ENCODE data around the gene PCDHGA2. TPM values are rescaled to one million over a fixed set of nuclear protein-coding genes. Genes with fewer than 3 reads are reported as not detected.
A peak's percentile ranks its signal among the peaks of the same experiment; 100 is the strongest.
"Not testable (repeated sequence)": the region's sequence is repeated elsewhere in the genome, so short reads cannot be mapped to it uniquely, and the experiment has no call there.

Gene PCDHGA2
- polyA plus RNA-seq, 2 of the 4 experiments (the other 2 are of a cell fraction) = 0.58 to 1.7 TPM

DNA sequence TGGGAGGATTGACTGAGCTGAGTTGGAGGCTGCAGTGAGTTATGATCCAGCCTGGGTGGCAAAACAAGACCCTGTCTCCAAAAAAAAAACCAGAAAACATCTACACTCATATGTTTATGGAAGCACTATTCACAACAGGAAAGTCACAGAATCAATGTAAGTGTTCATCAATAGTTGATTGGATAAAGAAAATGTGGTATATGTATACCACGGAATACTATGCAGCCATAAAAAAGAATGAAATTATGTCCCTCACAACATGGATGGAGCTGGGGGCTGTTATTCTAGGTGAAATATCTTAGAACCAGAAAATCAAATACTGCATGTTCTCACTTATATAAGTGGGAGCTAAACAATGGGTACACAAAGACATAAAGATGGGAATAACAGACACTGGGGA, 31.9 kb upstream of the PCDHGA2 start:
- Histone ChIP-seq H3K9me3 (peaks cover 56% of the 10 kb centered on the region), H3K4me3 (no peak overlapping the region), H3K27ac (no peak overlapping the region), H3K4me2 (no peak overlapping the region), H3K4me1 (no peaks in the 10 kb centered on the region)
- ChIA-PET CTCF (interaction anchor here (0.6 to 1.3 kb wide), 3 partner anchors 24 to 258 kb away, joined by 3 read pairs; partner anchors contain the start of gene PCDHB2), POLR2A (no interaction called here)
- ATAC-seq = no peak
- TF ChIP-seq FOXS1 (CRISPR knock-in tag; IDR thresholded peaks at IDR 0.05) (no peak), ESRRA (IDR thresholded peaks at IDR 0.05; ENCODE audit: borderline replicate concordance, low read length) (no peak), SREBF2 (IDR thresholded peaks at IDR 0.05) (no peak), TP53 (CRISPR knock-in tag; IDR thresholded peaks at IDR 0.05) (no peak), EHF (CRISPR knock-in tag; IDR thresholded peaks at IDR 0.05) (no peak), MYC (IDR thresholded peaks at IDR 0.05; ENCODE audit: borderline replicate concordance, low read length) (no peak), EP300 (IDR thresholded peaks at IDR 0.05) (no peak), HDAC2 (IDR thresholded peaks at IDR 0.05) (no peak)
- TF ChIP-seq, protein P1, sequence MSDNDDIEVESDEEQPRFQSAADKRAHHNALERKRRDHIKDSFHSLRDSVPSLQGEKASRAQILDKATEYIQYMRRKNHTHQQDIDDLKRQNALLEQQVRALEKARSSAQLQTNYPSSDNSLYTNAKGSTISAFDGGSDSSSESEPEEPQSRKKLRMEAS (IDR thresholded peaks at IDR 0.05) = no peak
- 100% methylated on average over 1 of the region's 1 CpG for WGBS (ENCODE audit: missing lambda C conversion rate)
- FAIRE-seq = no peak
- DNase-seq (ENCODE audit: low read depth in 1 of 2, low spot score in 1 of 2) = no peak

DNA sequence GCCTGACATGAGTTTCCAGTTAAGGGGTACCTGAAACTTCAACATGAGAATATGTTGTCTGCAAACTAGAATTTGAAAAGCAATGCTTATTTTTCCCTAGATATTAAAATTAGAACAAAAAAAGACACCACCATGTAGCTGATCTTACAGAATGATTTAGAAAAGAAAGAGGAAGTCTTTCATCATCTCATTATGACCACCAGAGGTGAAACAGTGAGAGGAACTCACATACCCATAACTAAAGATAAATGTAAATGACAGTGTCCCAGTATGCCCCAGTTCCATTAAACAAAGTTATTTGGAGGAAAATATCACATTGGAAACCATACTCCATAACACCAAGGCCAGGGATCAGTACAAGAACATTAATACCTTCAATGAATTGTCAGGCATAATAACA, 24.8 kb upstream of the PCDHGA2 start:
- Histone ChIP-seq H3K4me3 (no peak overlapping the region), H3K4me1 (no peaks in the 10 kb centered on the region), H3K4me2 (no peak overlapping the region), H3K9me3 (peaks cover 72% of the 10 kb centered on the region), H3K27ac (no peak overlapping the region)
- ChIA-PET CTCF (no interaction called here), POLR2A (no interaction called here)
- no peak for DNase-seq (ENCODE audit: low read depth in 1 of 2, low spot score in 1 of 2)
- no peak for TF ChIP-seq TP53 (CRISPR knock-in tag; IDR thresholded peaks at IDR 0.05)
- no peak for TF ChIP-seq ZSCAN20 (CRISPR knock-in tag; IDR thresholded peaks at IDR 0.05)
- no peak for TF ChIP-seq MAFK (IDR thresholded peaks at IDR 0.05; ENCODE audit: partially characterized antibody)
- no peak for ATAC-seq
- no peak for FAIRE-seq

DNA sequence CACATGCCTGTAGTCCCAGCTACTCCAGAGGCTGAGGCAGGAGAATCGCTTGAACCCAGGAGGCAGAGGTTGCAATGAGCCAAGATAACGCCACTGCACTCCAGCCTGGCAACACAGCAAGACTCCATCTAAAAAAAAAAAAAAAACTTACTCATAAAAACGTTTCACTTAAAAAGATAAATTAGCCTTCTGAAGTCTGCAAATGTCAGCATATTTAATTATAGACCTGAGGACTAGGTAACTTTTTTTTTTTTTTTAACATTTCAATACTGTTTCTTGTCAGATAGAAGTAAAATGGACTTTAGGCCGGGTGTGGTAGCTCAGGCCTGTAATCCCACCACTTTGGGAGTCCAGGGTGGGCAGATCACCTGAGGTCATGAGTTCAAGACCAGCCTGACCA, 21.6 kb upstream of the PCDHGA2 start:
- H3K4me3 ChIP-seq; H3K4me2 ChIP-seq; DNase-seq (ENCODE audit: low read depth in 1 of 2, low spot score in 1 of 2); FAIRE-seq; ATAC-seq; CTCF ChIA-PET; H3K4me1 ChIP-seq; H3K27ac ChIP-seq: not testable (repeated sequence)
- peaks cover 88% of the 10 kb centered on the region for H3K9me3 ChIP-seq
- POLR2A ChIA-PET = interaction anchor here (0.7 kb wide), 1 partner anchor 250 kb away, joined by 4 read pairs; no protein-coding TSS in a partner anchor
- peak; percentile 51 for TF ChIP-seq MAFK (IDR thresholded peaks at IDR 0.05; ENCODE audit: partially characterized antibody)
- WGBS (ENCODE audit: missing lambda C conversion rate) = 74% methylated on average over 4 of the region's 4 CpGs

DNA sequence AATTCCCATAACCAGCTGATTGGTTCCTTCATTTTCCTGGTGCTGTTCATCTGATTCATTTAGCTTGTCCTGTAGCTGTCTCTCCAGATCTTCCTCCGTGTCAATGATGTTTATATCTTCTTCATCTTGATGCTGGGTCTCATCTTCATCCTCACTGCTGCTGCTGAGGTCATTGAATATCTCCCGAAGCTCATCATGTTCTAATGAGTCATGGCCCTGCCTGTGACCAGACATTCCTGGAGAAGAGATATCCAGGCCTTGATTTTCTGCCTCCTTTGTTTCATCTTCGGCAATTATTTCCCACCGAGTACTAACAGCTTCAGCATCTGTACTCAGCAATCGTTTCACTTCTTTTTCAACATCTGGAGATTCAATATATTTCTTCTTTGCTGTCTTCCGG, 19.4 kb upstream of the PCDHGA2 start:
- no peaks in the 10 kb centered on the region for H3K4me1 ChIP-seq
- H3K4me3 ChIP-seq = peak overlapping the region; percentile 68; the same call in 2 of the 3 replicates
- no peak overlapping the region for H3K4me2 ChIP-seq
- peaks cover 83% of the 10 kb centered on the region for H3K9me3 ChIP-seq
- H3K27ac ChIP-seq = no peak overlapping the region
- DNase-seq (ENCODE audit: low read depth in 1 of 2, low spot score in 1 of 2) (no peak), FAIRE-seq (no peak), ATAC-seq (no peak)
- WGBS (ENCODE audit: missing lambda C conversion rate) = 83% methylated on average over 6 of the region's 6 CpGs
- TF ChIP-seq, protein P2, sequence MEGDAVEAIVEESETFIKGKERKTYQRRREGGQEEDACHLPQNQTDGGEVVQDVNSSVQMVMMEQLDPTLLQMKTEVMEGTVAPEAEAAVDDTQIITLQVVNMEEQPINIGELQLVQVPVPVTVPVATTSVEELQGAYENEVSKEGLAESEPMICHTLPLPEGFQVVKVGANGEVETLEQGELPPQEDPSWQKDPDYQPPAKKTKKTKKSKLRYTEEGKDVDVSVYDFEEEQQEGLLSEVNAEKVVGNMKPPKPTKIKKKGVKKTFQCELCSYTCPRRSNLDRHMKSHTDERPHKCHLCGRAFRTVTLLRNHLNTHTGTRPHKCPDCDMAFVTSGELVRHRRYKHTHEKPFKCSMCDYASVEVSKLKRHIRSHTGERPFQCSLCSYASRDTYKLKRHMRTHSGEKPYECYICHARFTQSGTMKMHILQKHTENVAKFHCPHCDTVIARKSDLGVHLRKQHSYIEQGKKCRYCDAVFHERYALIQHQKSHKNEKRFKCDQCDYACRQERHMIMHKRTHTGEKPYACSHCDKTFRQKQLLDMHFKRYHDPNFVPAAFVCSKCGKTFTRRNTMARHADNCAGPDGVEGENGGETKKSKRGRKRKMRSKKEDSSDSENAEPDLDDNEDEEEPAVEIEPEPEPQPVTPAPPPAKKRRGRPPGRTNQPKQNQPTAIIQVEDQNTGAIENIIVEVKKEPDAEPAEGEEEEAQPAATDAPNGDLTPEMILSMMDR (IDR thresholded peaks at IDR 0.05) = no peak
- TF ChIP-seq ZSCAN20 (CRISPR knock-in tag; IDR thresholded peaks at IDR 0.05) (no peak), EHMT2 (IDR thresholded peaks at IDR 0.05; ENCODE audit: low read depth) (no peak), NFE2L2 (conservative IDR thresholded peaks at IDR 0.05; ENCODE audit: low read length) (no peak), ZNF302 (CRISPR knock-in tag; IDR thresholded peaks at IDR 0.05) (no peak), JUNB (IDR thresholded peaks at IDR 0.05) (no peak), BHLHE40 (IDR thresholded peaks at IDR 0.05; ENCODE audit: low read depth, low read length) (no peak), MAFK (IDR thresholded peaks at IDR 0.05; ENCODE audit: partially characterized antibody) (no peak), CBX8 (IDR thresholded peaks at IDR 0.05) (no peak), EP300 (IDR thresholded peaks at IDR 0.05) (no peak)
- TF ChIP-seq, protein P1 (IDR thresholded peaks at IDR 0.05) = no peak
- TF ChIP-seq, protein P3, sequence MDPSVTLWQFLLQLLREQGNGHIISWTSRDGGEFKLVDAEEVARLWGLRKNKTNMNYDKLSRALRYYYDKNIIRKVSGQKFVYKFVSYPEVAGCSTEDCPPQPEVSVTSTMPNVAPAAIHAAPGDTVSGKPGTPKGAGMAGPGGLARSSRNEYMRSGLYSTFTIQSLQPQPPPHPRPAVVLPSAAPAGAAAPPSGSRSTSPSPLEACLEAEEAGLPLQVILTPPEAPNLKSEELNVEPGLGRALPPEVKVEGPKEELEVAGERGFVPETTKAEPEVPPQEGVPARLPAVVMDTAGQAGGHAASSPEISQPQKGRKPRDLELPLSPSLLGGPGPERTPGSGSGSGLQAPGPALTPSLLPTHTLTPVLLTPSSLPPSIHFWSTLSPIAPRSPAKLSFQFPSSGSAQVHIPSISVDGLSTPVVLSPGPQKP (IDR thresholded peaks at IDR 0.05; ENCODE audit: low read depth, low read length) = no peak
- TF ChIP-seq, protein P4, sequence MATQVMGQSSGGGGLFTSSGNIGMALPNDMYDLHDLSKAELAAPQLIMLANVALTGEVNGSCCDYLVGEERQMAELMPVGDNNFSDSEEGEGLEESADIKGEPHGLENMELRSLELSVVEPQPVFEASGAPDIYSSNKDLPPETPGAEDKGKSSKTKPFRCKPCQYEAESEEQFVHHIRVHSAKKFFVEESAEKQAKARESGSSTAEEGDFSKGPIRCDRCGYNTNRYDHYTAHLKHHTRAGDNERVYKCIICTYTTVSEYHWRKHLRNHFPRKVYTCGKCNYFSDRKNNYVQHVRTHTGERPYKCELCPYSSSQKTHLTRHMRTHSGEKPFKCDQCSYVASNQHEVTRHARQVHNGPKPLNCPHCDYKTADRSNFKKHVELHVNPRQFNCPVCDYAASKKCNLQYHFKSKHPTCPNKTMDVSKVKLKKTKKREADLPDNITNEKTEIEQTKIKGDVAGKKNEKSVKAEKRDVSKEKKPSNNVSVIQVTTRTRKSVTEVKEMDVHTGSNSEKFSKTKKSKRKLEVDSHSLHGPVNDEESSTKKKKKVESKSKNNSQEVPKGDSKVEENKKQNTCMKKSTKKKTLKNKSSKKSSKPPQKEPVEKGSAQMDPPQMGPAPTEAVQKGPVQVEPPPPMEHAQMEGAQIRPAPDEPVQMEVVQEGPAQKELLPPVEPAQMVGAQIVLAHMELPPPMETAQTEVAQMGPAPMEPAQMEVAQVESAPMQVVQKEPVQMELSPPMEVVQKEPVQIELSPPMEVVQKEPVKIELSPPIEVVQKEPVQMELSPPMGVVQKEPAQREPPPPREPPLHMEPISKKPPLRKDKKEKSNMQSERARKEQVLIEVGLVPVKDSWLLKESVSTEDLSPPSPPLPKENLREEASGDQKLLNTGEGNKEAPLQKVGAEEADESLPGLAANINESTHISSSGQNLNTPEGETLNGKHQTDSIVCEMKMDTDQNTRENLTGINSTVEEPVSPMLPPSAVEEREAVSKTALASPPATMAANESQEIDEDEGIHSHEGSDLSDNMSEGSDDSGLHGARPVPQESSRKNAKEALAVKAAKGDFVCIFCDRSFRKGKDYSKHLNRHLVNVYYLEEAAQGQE (IDR thresholded peaks at IDR 0.05) = no peak
- POLR2A ChIA-PET = interaction anchor here (1.9 to 2.4 kb wide), 3 partner anchors 11 to 31 kb away, joined by 7 to 33 read pairs (median 15); partner anchors contain the start of genes PCDHGA1, PCDHGA2 and PCDHGB1
- CTCF ChIA-PET = interaction anchor here (1.0 to 5.1 kb wide), 16 partner anchors 8 to 245 kb away, joined by 3 to 45 read pairs (median 7); partner anchors contain the start of genes PCDHB2, PCDHB8, PCDHGA1 and PCDHGA2

All from A549 (cell line).